Measurements from ENCODE around the gene CCDC38. TPM values are rescaled to one million over a fixed set of nuclear protein-coding genes. Genes with fewer than 3 reads are reported as not detected.

The CCDC38 gene
- total RNA-seq, 1 experiment from 2014 or later = not detected

GRCh38 chr12:95857156-95857555 lies 85.3 kb downstream of the CCDC38 start:
- ATAC-seq (peak; percentile 18), DNase-seq (ENCODE audit: low spot score) (no peak)
- H3K27me3 Mint-ChIP-seq (ENCODE audit: low read depth) = no peaks in the 10 kb centered on the region
- peaks cover 12% of the 10 kb centered on the region for H3K9me3 Mint-ChIP-seq
- H3K4me1 Mint-ChIP-seq = peaks cover 21% of the 10 kb centered on the region
- no peak for TF ChIP-seq ZSCAN18 (CRISPR knock-in tag; IDR thresholded peaks at IDR 0.05)
- TF ChIP-seq PRDM15 (CRISPR knock-in tag; IDR thresholded peaks at IDR 0.05) = no peak
- TF ChIP-seq HMGXB4 (CRISPR knock-in tag; IDR thresholded peaks at IDR 0.05) = no peak
- TF ChIP-seq ZNF317 (CRISPR knock-in tag; IDR thresholded peaks at IDR 0.05; ENCODE audit: borderline replicate concordance, low read depth) = no peak
- no peak for TF ChIP-seq USF2 (CRISPR knock-in tag; IDR thresholded peaks at IDR 0.05)
- no peak for TF ChIP-seq ZNF396 (CRISPR knock-in tag; IDR thresholded peaks at IDR 0.05; ENCODE audit: borderline replicate concordance)
- TF ChIP-seq ZNF512 (CRISPR knock-in tag; IDR thresholded peaks at IDR 0.05; ENCODE audit: borderline replicate concordance) = no peak
- TF ChIP-seq IRF2 (CRISPR knock-in tag; IDR thresholded peaks at IDR 0.05; ENCODE audit: borderline replicate concordance, low read depth) = no peak
- TF ChIP-seq CREB1 (CRISPR knock-in tag; IDR thresholded peaks at IDR 0.05) = no peak
- H3K36me3 Mint-ChIP-seq = peaks cover 19% of the 10 kb centered on the region
- H3K4me3 Mint-ChIP-seq = no peak overlapping the region
- CTCF ChIA-PET = no interaction called here
- POLR2A ChIA-PET = interaction anchor here (0.9 kb wide), 1 partner anchor 16 kb away, joined by 3 read pairs; no protein-coding TSS in a partner anchor
- no peak overlapping the region for H3K27ac Mint-ChIP-seq

GRCh38 chr12:95852133-95852532 lies 90.3 kb downstream of the CCDC38 start:
- Mint-ChIP-seq H3K27me3 (ENCODE audit: low read depth) (no peaks in the 10 kb centered on the region), H3K4me3 (no peak overlapping the region), H3K9me3 (no peaks in the 10 kb centered on the region), H3K27ac (no peak overlapping the region), H3K4me1 (peaks cover 17% of the 10 kb centered on the region), H3K36me3 (no peaks in the 10 kb centered on the region)
- ATAC-seq = no peak
- ChIA-PET CTCF (no interaction called here), POLR2A (no interaction called here)
- TF ChIP-seq FOXJ3 (CRISPR knock-in tag; IDR thresholded peaks at IDR 0.05; ENCODE audit: borderline replicate concordance) = no peak
- TF ChIP-seq ZNF263 (CRISPR knock-in tag; IDR thresholded peaks at IDR 0.05; ENCODE audit: low read depth) = no peak
- no peak for TF ChIP-seq ZBTB21 (CRISPR knock-in tag; IDR thresholded peaks at IDR 0.05; ENCODE audit: borderline replicate concordance)
- TF ChIP-seq TEAD1 (CRISPR knock-in tag; IDR thresholded peaks at IDR 0.05) = no peak
- no peak for TF ChIP-seq ZNF425 (CRISPR knock-in tag; conservative IDR thresholded peaks at IDR 0.05)
- TF ChIP-seq PRDM15 (CRISPR knock-in tag; IDR thresholded peaks at IDR 0.05) = no peak
- DNase-seq (ENCODE audit: low spot score) = no peak

Measured in WTC11 (cell line).